Mesenchymal stem cell (in vitro differentiated cells and primary cell): Measurements from ENCODE around the gene POU3F3.

Experiments used
- DNase-seq: peaks from one replicate; pipeline ENCODE4 v3.0.0-alpha.2; 2013
- H2AFZ ChIP-seq: one replicate; pipeline ENCODE4 v1.6.1; 2013; ENCODE audit warnings: low read depth, mild to moderate bottlenecking, control low read depth, inconsistent platforms, low read length, moderate library complexity
- H2AK5ac ChIP-seq: 2 replicates; pipeline ENCODE4 v1.6.1; 2013; ENCODE audit warnings: low read length, moderate library complexity, mild to moderate bottlenecking, inconsistent platforms; ENCODE audit not compliant: severe bottlenecking
- H2BK120ac ChIP-seq: one replicate; pipeline ENCODE4 v1.6.1; 2013; ENCODE audit warnings: low read depth, mild to moderate bottlenecking, inconsistent platforms, low read length, moderate library complexity
- H2BK12ac ChIP-seq, 2 experiments: one replicate each; pipeline ENCODE4 v1.6.1; 2013; ENCODE audit warnings: inconsistent platforms in 2 of 2, low read length in 2 of 2, mild to moderate bottlenecking in 2 of 2, moderate library complexity in 2 of 2, control low read depth in 1 of 2
- H2BK15ac ChIP-seq: one replicate; pipeline ENCODE4 v1.6.1; 2013; ENCODE audit warnings: mild to moderate bottlenecking, low read depth, inconsistent platforms; ENCODE audit not compliant: poor library complexity, severe bottlenecking
- H2BK5ac ChIP-seq: 2 replicates; pipeline ENCODE4 v1.6.1; 2013; ENCODE audit warnings: low read depth, mild to moderate bottlenecking, low read length, control low read depth, inconsistent platforms; ENCODE audit not compliant: poor library complexity, severe bottlenecking
- H3K14ac ChIP-seq, 2 experiments: one replicate each; pipeline ENCODE4 v1.6.1; 2013; ENCODE audit warnings: inconsistent platforms in 2 of 2, low read length in 2 of 2, control low read depth in 1 of 2, mild to moderate bottlenecking in 1 of 2, moderate library complexity in 1 of 2
- H3K18ac ChIP-seq, 2 experiments: one replicate each; pipeline ENCODE4 v1.6.1; 2013; ENCODE audit warnings: inconsistent platforms in 2 of 2, low read length in 2 of 2, control low read depth in 1 of 2, low read depth in 1 of 2, mild to moderate bottlenecking in 1 of 2
- H3K23ac ChIP-seq, 2 experiments: one replicate each; pipeline ENCODE4 v1.6.1; 2013; ENCODE audit warnings: inconsistent platforms in 2 of 2, low read length in 2 of 2, mild to moderate bottlenecking in 2 of 2, moderate library complexity in 2 of 2, control low read depth in 1 of 2
- H3K27ac ChIP-seq: 2 replicates; pipeline ENCODE4 v1.5.1; 2013; ENCODE audit warnings: mild to moderate bottlenecking, moderate library complexity, low read length, control low read depth, inconsistent platforms; ENCODE audit not compliant: poor library complexity, severe bottlenecking
- H3K27me3 ChIP-seq, 2 experiments: 2 replicates each; pipeline versions ENCODE4 v1.6.1 to v1.7.0; 2013; ENCODE audit warnings: low read length in 2 of 2, mild to moderate bottlenecking in 2 of 2, moderate library complexity in 2 of 2, control low read depth in 1 of 2, inconsistent platforms in 1 of 2; ENCODE audit not compliant: control insufficient read depth in 1 of 2, insufficient read depth in 1 of 2
- H3K36me3 ChIP-seq, 2 experiments: 2 replicates each; pipeline versions ENCODE4 v1.6.1 to v1.7.0; 2013; ENCODE audit warnings: low read length in 2 of 2, control low read depth in 1 of 2, inconsistent platforms in 1 of 2, low read depth in 1 of 2, mild to moderate bottlenecking in 1 of 2; ENCODE audit not compliant: insufficient read depth in 2 of 2, control insufficient read depth in 1 of 2
- H3K4ac ChIP-seq, 2 experiments: one replicate each; pipeline ENCODE4 v1.6.1; 2013; ENCODE audit warnings: inconsistent platforms in 2 of 2, low read length in 2 of 2, mild to moderate bottlenecking in 2 of 2, moderate library complexity in 2 of 2, control low read depth in 1 of 2, low read depth in 1 of 2
- H3K4me1 ChIP-seq: 2 replicates; pipeline ENCODE4 v1.6.1; 2013; ENCODE audit warnings: low read depth, low read length, control low read depth; ENCODE audit not compliant: control insufficient read depth, insufficient read depth
- H3K4me2 ChIP-seq: 2 replicates; pipeline ENCODE4 v1.6.1; 2013; ENCODE audit warnings: low read length, mild to moderate bottlenecking, inconsistent platforms; ENCODE audit not compliant: poor library complexity, severe bottlenecking
- H3K4me3 ChIP-seq, 2 experiments: 2 replicates each; pipeline versions ENCODE4 v1.5.1 to v1.7.0; 2013; ENCODE audit warnings: low read length in 2 of 2, mild to moderate bottlenecking in 2 of 2, control low read depth in 1 of 2, low read depth in 1 of 2; ENCODE audit not compliant: insufficient read depth in 1 of 2
- H3K79me1 ChIP-seq: replicated peaks from 2 replicates; pipeline ENCODE4 v1.6.1; 2013; ENCODE audit warnings: mild to moderate bottlenecking, control low read depth, low read length, inconsistent platforms; ENCODE audit not compliant: poor library complexity, severe bottlenecking
- H3K9ac ChIP-seq: 2 replicates; pipeline ENCODE4 v1.7.0; 2013; ENCODE audit warnings: mild to moderate bottlenecking, low read length, moderate library complexity
- H3K9me3 ChIP-seq: 2 replicates; pipeline ENCODE4 v1.7.0; 2013; ENCODE audit warnings: mild to moderate bottlenecking, low read length; ENCODE audit not compliant: control insufficient read depth
- H4K8ac ChIP-seq: one replicate; pipeline ENCODE4 v1.6.1; 2013; ENCODE audit warnings: inconsistent platforms, mild to moderate bottlenecking, low read length, moderate library complexity
- H4K91ac ChIP-seq: one replicate; pipeline ENCODE4 v1.6.1; 2013; ENCODE audit warnings: mild to moderate bottlenecking, low read length, inconsistent platforms
- WGBS: methylation state at CpG from one replicate; pipeline ENCODE4 v1.1.7; 2013; ENCODE audit warnings: mixed read lengths; 5-methylcytosine and 5-hydroxymethylcytosine counted together

POU3F3 gene

DNA sequence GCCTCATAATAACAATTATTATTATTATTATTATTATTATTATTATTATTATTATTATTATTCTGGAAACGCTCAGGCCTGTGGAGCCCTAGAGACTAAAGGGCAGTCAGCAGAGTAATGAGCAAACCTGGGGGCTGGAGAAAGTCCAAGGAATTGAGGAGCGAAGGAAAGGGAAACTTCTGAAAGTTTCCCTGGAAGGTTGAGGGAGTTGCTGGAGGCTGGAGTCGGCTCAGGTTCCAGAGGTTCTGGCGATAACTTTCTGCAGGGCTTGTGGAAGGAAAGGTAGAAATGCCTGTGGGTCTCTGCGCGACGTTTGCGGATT is 9.2 kb downstream of the POU3F3 start:
- Histone ChIP-seq H3K23ac (no peak overlapping the region), H2BK120ac (no peak overlapping the region), H2AK5ac (no peak overlapping the region), H2BK15ac (no peak overlapping the region), H4K91ac (no peak overlapping the region), H3K4me3 (no peak overlapping the region), H2BK12ac (no peak overlapping the region), H3K36me3 (no peaks in the 10 kb centered on the region), H4K8ac (no peak overlapping the region), H3K27me3 (peaks cover 92 to 95% of the 10 kb centered on the region in 2 experiments), H2BK5ac (no peak overlapping the region), H3K27ac (no peak overlapping the region), H3K4me1 (peaks cover 22% of the 10 kb centered on the region), H3K18ac (no peak overlapping the region), H3K79me1 (no peaks in the 10 kb centered on the region), H2AFZ (no peak overlapping the region), H3K9ac (no peak overlapping the region), H3K4me2 (no peak overlapping the region), H3K9me3 (no peaks in the 10 kb centered on the region), H3K14ac (no peak overlapping the region), H3K4ac (no peak overlapping the region)
- no peak for DNase-seq
- WGBS, result 7% methylated on average over 8 of the region's 8 CpGs

DNA sequence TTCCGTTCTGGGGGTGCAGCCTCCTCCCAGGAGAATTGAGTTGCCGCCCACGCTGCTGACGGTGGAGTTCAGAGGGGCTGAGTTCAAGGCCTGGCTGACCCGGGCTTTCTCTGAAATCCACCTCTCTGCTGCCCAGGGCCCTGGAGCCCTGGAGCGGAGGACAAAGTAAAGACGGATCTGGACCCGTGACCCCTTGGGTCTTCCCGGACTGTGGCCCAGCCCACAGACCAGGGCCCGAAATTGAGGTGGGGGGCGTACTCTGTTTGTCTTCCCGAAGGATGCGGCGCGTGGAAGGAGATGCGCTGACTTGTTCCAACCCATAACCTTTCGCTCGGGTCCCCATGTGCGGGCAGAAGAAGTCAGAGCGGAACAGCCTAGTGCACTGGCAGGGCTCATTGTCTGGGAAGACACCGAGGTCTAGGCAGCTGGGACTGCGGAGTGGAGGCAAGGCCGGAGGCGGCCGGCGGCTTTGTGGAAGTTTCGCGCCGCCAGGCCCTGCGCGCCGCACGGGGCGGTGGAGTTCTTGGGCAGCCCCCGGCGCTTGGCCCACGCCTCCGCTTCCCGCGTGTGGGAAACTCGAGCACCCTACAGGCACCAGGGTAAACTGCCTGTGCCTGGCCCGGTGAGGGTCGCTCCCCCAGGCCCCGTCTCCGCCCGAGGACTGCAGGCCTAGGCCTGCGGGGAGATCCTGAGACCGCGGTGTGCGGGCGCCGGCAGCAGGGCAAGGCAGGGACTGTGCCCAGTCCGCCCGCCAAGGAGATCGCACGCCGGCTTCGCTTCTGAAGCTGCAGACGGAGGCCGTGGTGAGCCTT is 9.8 kb downstream of the POU3F3 start:
- Histone ChIP-seq H2BK15ac (no peak overlapping the region), H3K4me1 (peaks cover 22% of the 10 kb centered on the region), H3K4ac (no peak overlapping the region), H3K36me3 (no peaks in the 10 kb centered on the region), H3K27ac (no peak overlapping the region), H3K9ac (no peak overlapping the region), H3K27me3 (peaks cover 95% of the 10 kb centered on the region in 2 experiments), H4K91ac (no peak overlapping the region), H3K4me2 (no peak overlapping the region), H3K18ac (no peak overlapping the region), H3K23ac (no peak overlapping the region), H2BK12ac (no peak overlapping the region), H3K79me1 (no peaks in the 10 kb centered on the region), H2AK5ac (no peak overlapping the region), H3K14ac (no peak overlapping the region), H3K4me3 (no peak overlapping the region), H3K9me3 (no peaks in the 10 kb centered on the region), H2AFZ (no peak overlapping the region), H2BK120ac (no peak overlapping the region), H2BK5ac (no peak overlapping the region), H4K8ac (no peak overlapping the region)
- WGBS, result 2% methylated on average over 54 of the region's 60 CpGs
- DNase-seq, result no peak

DNA sequence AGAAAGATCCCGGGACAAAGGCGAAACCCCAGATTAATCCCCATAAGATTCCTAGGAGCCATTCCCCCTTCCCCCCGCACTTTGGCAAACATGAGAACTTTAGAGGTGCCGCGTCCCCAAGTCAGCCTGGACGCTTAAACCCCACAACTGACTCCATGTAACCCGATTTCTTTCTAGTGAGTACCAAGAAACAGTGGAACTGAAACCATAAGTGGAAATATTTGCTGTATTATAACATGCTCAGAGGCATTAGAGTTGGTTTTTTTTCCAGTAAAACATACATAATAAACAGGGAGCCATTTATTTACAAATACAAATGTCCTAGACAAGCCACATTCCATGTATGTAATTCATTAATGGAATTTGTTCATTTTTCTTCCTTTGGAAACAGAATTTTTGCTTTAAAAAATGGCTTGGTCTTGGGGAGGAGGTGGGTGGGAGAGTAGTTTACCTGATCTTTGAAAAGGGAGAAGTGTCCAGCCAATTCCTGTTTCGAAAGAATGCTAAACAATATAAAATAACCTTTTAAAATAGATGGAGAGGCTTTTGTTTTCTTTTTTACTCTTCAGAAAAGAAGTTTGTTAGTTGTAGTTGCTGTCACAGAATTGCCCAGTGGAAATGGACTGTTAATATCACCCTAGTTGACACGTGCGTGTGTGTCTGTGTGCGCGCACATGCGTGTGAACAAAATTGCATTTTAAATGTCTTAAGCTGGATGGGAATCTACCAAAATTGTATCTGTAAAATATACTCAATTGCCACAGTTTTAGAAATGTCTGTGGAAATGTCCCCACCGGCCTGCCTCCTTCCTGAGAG is 10.6 kb downstream of the POU3F3 start:
- Histone ChIP-seq H3K36me3 (no peaks in the 10 kb centered on the region), H4K91ac (no peak overlapping the region), H3K9me3 (no peaks in the 10 kb centered on the region), H3K27me3 (peaks cover 95% of the 10 kb centered on the region in 2 experiments), H2BK120ac (no peak overlapping the region), H2AFZ (no peak overlapping the region), H3K4me3 (no peak overlapping the region), H3K9ac (no peak overlapping the region), H3K4me1 (peaks cover 22% of the 10 kb centered on the region), H3K4me2 (no peak overlapping the region), H4K8ac (no peak overlapping the region), H2BK15ac (no peak overlapping the region), H3K4ac (no peak overlapping the region), H3K14ac (no peak overlapping the region), H3K79me1 (no peaks in the 10 kb centered on the region), H2AK5ac (no peak overlapping the region), H3K23ac (no peak overlapping the region), H3K27ac (no peak overlapping the region), H2BK12ac (no peak overlapping the region), H2BK5ac (no peak overlapping the region), H3K18ac (no peak overlapping the region)
- DNase-seq, result no peak
- WGBS, result 7% methylated on average over 12 of the region's 14 CpGs

DNA sequence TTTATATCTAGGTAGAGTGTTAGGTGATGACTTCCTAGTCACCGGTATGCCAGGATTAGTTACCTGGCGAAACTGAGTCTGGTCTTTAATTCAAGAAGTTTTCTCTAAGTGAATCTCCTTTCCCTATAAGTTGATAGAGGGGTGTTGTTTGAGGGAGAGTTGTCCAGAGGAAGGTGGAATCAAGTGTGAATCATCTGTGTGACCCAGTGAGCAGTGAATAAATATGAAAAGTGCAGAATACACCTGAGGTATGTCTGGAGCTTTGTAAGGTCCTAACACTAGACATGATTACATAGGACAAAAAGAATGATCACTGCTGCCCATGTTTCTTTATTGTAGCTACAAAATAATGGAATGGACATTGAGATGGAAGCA is 11.2 kb downstream of the POU3F3 start:
- Histone ChIP-seq H2AFZ (no peak overlapping the region), H3K4ac (no peak overlapping the region), H3K4me2 (no peak overlapping the region), H3K4me1 (peaks cover 22% of the 10 kb centered on the region), H3K27me3 (peaks cover 95% of the 10 kb centered on the region in 2 experiments), H2AK5ac (no peak overlapping the region), H2BK120ac (no peak overlapping the region), H2BK12ac (no peak overlapping the region), H3K23ac (no peak overlapping the region), H2BK15ac (no peak overlapping the region), H3K36me3 (no peaks in the 10 kb centered on the region), H3K4me3 (no peak overlapping the region), H3K27ac (no peak overlapping the region), H3K79me1 (no peaks in the 10 kb centered on the region), H3K18ac (no peak overlapping the region), H3K14ac (no peak overlapping the region), H3K9ac (no peak overlapping the region), H2BK5ac (no peak overlapping the region), H3K9me3 (no peaks in the 10 kb centered on the region), H4K91ac (no peak overlapping the region), H4K8ac (no peak overlapping the region)
- no peak for DNase-seq
- 13% methylated on average over 2 of the region's 2 CpGs for WGBS
